Thyroid gland (tissue), 4 donors: ENCODE measurements around the gene HOXB3. TPM values are rescaled to one million over a fixed set of nuclear protein-coding genes. Genes with fewer than 3 reads are reported as not detected.

ENCODE experiments used
- DNase-seq, 2 donors: peaks; one replicate each; pipeline ENCODE4 v3.0.0-alpha.2; 2019
- H3K27ac ChIP-seq, 3 donors: fragments of 200-600 bp; sonication (generic); 1 replicate in 2 of 3; 2 replicates in 1 of 3; pipeline ENCODE4 v1.5.1; 2016 to 2019; ENCODE audit warnings: mild to moderate bottlenecking in 1 of 3, moderate library complexity in 1 of 3
- H3K27me3 ChIP-seq: fragments of 200-600 bp; sonication (generic); one replicate; pipeline ENCODE4 v1.5.1; 2019
- H3K36me3 ChIP-seq, 2 donors: fragments of 200-600 bp; sonication (generic); one replicate each; pipeline ENCODE4 v1.5.1; 2016 to 2019
- H3K4me1 ChIP-seq, 2 donors: fragments of 200-600 bp; sonication (generic); one replicate each; pipeline ENCODE4 v1.5.1; 2017 to 2019
- H3K4me3 ChIP-seq, 3 donors: fragments of 200-600 bp; sonication (generic); replicated peaks in 1 of 3; 1 replicate in 2 of 3; 2 replicates in 1 of 3; pipeline ENCODE4 v1.5.1; 2016; ENCODE audit warnings: mild to moderate bottlenecking in 1 of 3
- H3K9me3 ChIP-seq: fragments of 200-600 bp; sonication (generic); one replicate; pipeline ENCODE4 v1.5.1; 2017
- CTCF ChIP-seq, 6 experiments: fragments of 200-600 bp in 3 of 6; fragments of 450-650 bp in 3 of 6; sonication (generic) in 3 of 6; IDR thresholded peaks; one replicate each; pipeline ENCODE4 v1.5.1; 2016 to 2019; ENCODE audit warnings: antibody characterized with exemption in 6 of 6, mild to moderate bottlenecking in 2 of 6, inconsistent platforms in 1 of 6, moderate library complexity in 1 of 6
- POLR2A ChIP-seq, 2 donors: fragments of 450-650 bp; IDR thresholded peaks; one replicate each; pipeline ENCODE4 v1.6.1; 2017; ENCODE audit warnings: antibody characterized with exemption in 2 of 2, mild to moderate bottlenecking in 2 of 2, moderate library complexity in 1 of 2
- WGBS, 2 donors: methylation state at CpG; one replicate each; pipeline ENCODE4 v1.1.5; 2017; 5-methylcytosine and 5-hydroxymethylcytosine counted together
- intact Hi-C: fragments of 100-400 bp; cut with DNase I; formaldehyde crosslinking; loops from one replicate; pipeline ENCODE4 v1.15.1; 2023
- total RNA-seq, 4 donors: library from RNA; depleted of rRNA; stranded (reverse); fragments of >200 nt; gene quantifications; one replicate each; pipeline ENCODE4 v1.2.3, GENCODE V29; 2016

Gene HOXB3
- total RNA-seq, 4 donors from 2014 or later, result 1.5 to 6.7 (median 4.3) TPM

DNA sequence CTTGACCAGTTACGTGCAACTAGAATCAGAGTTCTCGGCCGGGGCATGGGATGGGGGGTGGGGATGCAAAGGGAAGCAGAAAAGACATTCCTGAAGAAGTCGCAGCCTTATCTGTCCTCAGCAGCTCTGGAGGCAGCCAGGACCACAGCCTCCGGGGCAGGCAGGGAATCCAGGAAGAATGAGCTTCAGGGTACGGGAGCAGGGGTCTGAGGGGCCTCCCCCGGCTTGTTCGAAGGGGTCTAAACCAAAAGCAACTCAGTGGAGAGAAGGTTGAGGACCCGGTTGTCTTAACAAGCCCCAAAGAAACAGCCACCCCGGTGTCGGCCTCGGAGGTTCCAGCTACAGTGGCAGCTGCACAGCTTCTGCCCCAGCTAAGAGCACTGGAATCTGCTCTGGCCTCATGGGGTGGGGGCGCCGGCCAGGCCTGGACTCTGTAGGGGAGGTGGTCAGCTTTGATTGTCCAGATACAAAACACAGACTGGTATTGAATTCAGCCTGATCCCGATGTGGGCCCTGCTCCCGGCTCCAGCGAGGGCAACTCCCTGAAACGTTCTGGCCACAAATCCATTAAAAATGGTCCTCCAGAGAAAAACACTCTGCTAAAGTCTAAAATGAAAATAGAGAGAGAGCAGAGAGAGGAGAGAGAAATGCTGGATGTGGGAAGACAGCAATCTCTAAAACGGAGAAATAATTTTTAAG lies 19.6 kb downstream of the HOXB3 start:
- TF ChIP-seq CTCF (IDR thresholded peaks at IDR 0.05) (no peak), POLR2A (IDR thresholded peaks at IDR 0.05) (no peak)
- WGBS, 2 donors, result 13 to 25% methylated on average over 19 of the region's 19 CpGs
- intact Hi-C loops, result no loop called here
- H3K4me3 ChIP-seq, result no peak overlapping the region
- H3K4me1 ChIP-seq, result no peaks in the 10 kb centered on the region
- peak overlapping the region in 2 of 3 donors; percentile 33 to 36 for H3K27ac ChIP-seq
- no peaks in the 10 kb centered on the region for H3K9me3 ChIP-seq
- H3K27me3 ChIP-seq, result peaks cover 41% of the 10 kb centered on the region
- no peak for DNase-seq
- no peaks in the 10 kb centered on the region for H3K36me3 ChIP-seq

DNA sequence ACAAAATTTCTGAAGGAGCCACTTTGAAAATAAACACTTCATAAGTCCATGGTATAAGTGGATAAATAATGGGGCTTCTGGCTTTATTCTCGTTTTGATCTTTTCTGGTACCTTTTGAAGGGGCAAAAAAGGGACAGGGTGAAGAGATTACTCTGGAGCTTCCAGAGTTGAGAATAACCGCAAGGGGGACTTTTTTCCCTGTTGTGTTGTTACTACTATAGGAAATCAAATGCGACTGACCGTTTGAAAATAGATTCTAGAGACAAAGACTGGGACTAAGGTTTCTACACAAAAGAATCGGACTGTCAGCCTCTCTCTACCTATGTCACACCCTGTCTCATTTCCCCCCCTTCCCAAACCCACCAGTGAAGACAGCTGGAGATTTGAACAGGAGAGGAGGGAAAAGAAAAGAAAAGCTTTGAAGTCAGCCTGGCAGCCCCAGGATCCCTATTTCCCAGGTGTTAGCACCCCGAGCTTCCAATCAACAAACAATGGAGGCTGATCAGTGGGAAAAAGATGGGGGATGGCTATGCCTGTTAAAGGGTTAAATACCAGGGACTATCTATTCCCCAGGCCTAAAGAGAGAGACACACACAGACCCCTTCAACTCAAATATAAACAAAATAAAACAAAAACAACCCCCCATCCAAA lies 20.2 kb downstream of the HOXB3 start:
- intact Hi-C loops, result no loop called here
- no peak for DNase-seq
- Histone ChIP-seq H3K4me3 (no peak overlapping the region), H3K27ac (peak overlapping the region in 2 of 3 donors; percentile 33 to 36), H3K36me3 (no peaks in the 10 kb centered on the region), H3K9me3 (no peaks in the 10 kb centered on the region), H3K27me3 (peaks cover 41% of the 10 kb centered on the region), H3K4me1 (no peaks in the 10 kb centered on the region)
- WGBS, 2 donors, result 24 to 26% methylated on average over 6 of the region's 6 CpGs
- no peak for TF ChIP-seq CTCF (IDR thresholded peaks at IDR 0.05)
- TF ChIP-seq POLR2A (IDR thresholded peaks at IDR 0.05), result no peak

- H3K27ac ChIP-seq, result no peak overlapping the region
- no peak for DNase-seq
- no peak overlapping the region for H3K4me3 ChIP-seq
- no peaks in the 10 kb centered on the region for H3K36me3 ChIP-seq
- peaks cover 4% of the 10 kb centered on the region in 2 donors for H3K4me1 ChIP-seq
- intact Hi-C loops, result no loop called here
- H3K27me3 ChIP-seq, result peaks cover 35% of the 10 kb centered on the region
- TF ChIP-seq POLR2A (IDR thresholded peaks at IDR 0.05), result no peak
- WGBS, 2 donors, result 12 to 14% methylated on average over 3 of the region's 3 CpGs
- H3K9me3 ChIP-seq, result no peaks in the 10 kb centered on the region
These were observed 20.8 kb downstream of the HOXB3 start for GRCh38 chr17:48569240-48569582.

DNA sequence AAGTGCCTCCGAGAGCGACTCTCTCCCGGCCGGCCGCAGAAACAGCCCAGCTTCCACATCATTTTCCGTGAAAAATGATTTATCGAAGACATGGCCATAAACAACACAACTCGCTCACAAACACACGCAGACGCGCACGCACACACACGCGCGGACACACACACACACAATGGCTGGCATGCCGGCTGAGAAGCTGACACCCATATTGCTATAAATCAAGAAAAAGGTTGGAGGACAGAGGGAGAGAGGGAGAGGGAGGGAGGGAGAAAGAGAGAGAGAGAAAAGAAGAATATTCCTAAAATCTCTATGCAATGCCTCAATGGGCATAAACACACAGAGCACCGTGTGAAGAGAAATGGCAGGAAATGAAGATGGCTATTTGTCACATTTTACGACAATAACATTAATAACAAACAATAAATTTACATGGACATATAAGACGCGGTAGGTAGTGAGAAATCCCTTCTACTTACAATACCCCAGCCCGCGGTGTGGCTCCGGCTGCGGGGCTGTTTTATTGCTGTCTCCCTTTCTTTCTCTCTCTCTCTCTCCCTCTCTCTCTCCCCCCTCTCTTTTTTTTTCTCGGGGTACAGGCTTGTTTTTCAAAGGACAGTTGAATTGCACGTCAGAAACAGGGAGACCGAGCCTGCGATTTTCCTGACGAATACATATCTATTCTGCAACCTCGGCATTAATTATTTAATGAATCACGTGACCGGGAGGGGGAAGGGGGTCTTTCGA lies 21.4 kb downstream of the HOXB3 start:
- no peak for DNase-seq
- H3K27me3 ChIP-seq, result peaks cover 31% of the 10 kb centered on the region
- WGBS, 2 donors, result 14% methylated on average over 33 of the region's 33 CpGs
- no peak for TF ChIP-seq CTCF (IDR thresholded peaks at IDR 0.05)
- no peak for TF ChIP-seq POLR2A (IDR thresholded peaks at IDR 0.05)
- H3K4me3 ChIP-seq, result no peak overlapping the region
- no peaks in the 10 kb centered on the region for H3K36me3 ChIP-seq
- intact Hi-C loops, result no loop called here
- no peak overlapping the region for H3K27ac ChIP-seq
- peaks cover 4 to 9% of the 10 kb centered on the region in 2 donors for H3K4me1 ChIP-seq
- no peaks in the 10 kb centered on the region for H3K9me3 ChIP-seq

GRCh38 chr17:48567646-48568354 lies 22.2 kb downstream of the HOXB3 start:
- no peak for DNase-seq
- peaks cover 4 to 9% of the 10 kb centered on the region in 2 donors for H3K4me1 ChIP-seq
- no peak overlapping the region for H3K27ac ChIP-seq
- H3K9me3 ChIP-seq, result no peaks in the 10 kb centered on the region
- intact Hi-C loops, result no loop called here
- 19 to 22% methylated on average over 2 of the region's 2 CpGs for WGBS, 2 donors
- no peak for TF ChIP-seq CTCF (IDR thresholded peaks at IDR 0.05)
- TF ChIP-seq POLR2A (IDR thresholded peaks at IDR 0.05), result no peak
- H3K4me3 ChIP-seq, result no peak overlapping the region
- H3K27me3 ChIP-seq, result peaks cover 30% of the 10 kb centered on the region
- no peaks in the 10 kb centered on the region for H3K36me3 ChIP-seq
